Stimulated activated CD8-positive, alpha-beta memory T cell treated with anti-CD3 and anti-CD28 coated beads, Interleukin-15, amount 100 ng/mL, for 1 hour (primary cell): Measurements from ENCODE around the gene BCO1.

Experiments used
- DNase-seq: peaks from one replicate; pipeline ENCODE4 v3.0.0-alpha.2; 2020; ENCODE audit warnings: low read depth

BCO1 gene

GRCh38 chr16:81232740-81233367 is 5.6 kb upstream of the BCO1 start:
- DNase-seq = no peak

- DNase-seq = no peak
Measured at GRCh38 chr16:81237282-81237681, 1.2 kb upstream of the BCO1 start.

GRCh38 chr16:81237942-81238295 is 570 bp upstream of the BCO1 start:
- no peak for DNase-seq

- no peak for DNase-seq
Measured at GRCh38 chr16:81239367-81240121, 1.1 kb downstream of the BCO1 start.

GRCh38 chr16:81241706-81242105 is 3.2 kb downstream of the BCO1 start:
- DNase-seq = no peak

GRCh38 chr16:81242977-81243618 is 4.6 kb downstream of the BCO1 start:
- DNase-seq = no peak

- DNase-seq = no peak
Measured at GRCh38 chr16:81243942-81244341, 5.5 kb downstream of the BCO1 start.

GRCh38 chr16:81251871-81252270 is 13.4 kb downstream of the BCO1 start:
- DNase-seq = no peak

- no peak for DNase-seq
Measured at GRCh38 chr16:81253141-81253540, 14.7 kb downstream of the BCO1 start.

GRCh38 chr16:81254922-81255526 is 16.5 kb downstream of the BCO1 start:
- DNase-seq = no peak

GRCh38 chr16:81259916-81260315 is 21.4 kb downstream of the BCO1 start:
- no peak for DNase-seq

GRCh38 chr16:81261049-81261648 is 22.7 kb downstream of the BCO1 start:
- DNase-seq = no peak

GRCh38 chr16:81263470-81264220 is 25.2 kb downstream of the BCO1 start:
- DNase-seq = no peak

GRCh38 chr16:81264386-81264785 is 25.9 kb downstream of the BCO1 start:
- no peak for DNase-seq

- no peak for DNase-seq
Measured at GRCh38 chr16:81265052-81265451, 26.6 kb downstream of the BCO1 start.

GRCh38 chr16:81265658-81266451 is 27.4 kb downstream of the BCO1 start:
- DNase-seq = no peak

- no peak for DNase-seq
Measured at GRCh38 chr16:81266680-81267095, 28.2 kb downstream of the BCO1 start.

- DNase-seq = no peak
Measured at GRCh38 chr16:81268509-81268908, 30.0 kb downstream of the BCO1 start.

GRCh38 chr16:81273223-81273950 is 34.9 kb downstream of the BCO1 start:
- DNase-seq = no peak

GRCh38 chr16:81275064-81275532 is 36.6 kb downstream of the BCO1 start:
- no peak for DNase-seq
